Measurements from ENCODE around the gene USH2A.

DNA sequence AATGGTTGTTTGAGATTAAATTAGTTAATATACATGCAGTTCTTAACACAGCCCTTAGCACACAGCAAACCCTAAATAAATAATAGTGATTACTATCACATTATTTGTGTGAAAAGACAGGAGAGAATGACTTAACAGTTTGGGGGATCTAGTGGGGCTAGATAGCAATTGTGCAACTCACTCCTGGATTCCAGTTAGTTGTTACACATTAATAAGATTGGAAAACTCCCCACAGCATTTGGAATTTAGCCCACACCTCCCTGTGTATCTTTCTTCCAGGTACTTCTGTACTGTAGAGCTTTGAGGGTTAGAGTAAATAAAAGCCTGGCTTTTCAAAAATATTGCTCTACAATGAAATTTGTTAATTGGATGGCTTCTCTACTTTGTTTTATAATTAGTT is 763.0 kb downstream of the USH2A start:
- TF ChIP-seq, protein P1, sequence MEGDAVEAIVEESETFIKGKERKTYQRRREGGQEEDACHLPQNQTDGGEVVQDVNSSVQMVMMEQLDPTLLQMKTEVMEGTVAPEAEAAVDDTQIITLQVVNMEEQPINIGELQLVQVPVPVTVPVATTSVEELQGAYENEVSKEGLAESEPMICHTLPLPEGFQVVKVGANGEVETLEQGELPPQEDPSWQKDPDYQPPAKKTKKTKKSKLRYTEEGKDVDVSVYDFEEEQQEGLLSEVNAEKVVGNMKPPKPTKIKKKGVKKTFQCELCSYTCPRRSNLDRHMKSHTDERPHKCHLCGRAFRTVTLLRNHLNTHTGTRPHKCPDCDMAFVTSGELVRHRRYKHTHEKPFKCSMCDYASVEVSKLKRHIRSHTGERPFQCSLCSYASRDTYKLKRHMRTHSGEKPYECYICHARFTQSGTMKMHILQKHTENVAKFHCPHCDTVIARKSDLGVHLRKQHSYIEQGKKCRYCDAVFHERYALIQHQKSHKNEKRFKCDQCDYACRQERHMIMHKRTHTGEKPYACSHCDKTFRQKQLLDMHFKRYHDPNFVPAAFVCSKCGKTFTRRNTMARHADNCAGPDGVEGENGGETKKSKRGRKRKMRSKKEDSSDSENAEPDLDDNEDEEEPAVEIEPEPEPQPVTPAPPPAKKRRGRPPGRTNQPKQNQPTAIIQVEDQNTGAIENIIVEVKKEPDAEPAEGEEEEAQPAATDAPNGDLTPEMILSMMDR (IDR thresholded peaks at IDR 0.05), result no peak
- TF ChIP-seq POLR2A (IDR thresholded peaks at IDR 0.05), result no peak

Measured in prostate gland (tissue), 2 donors.